HepG2 (cell line): Measurements from ENCODE around the gene COX6A2. TPM values are rescaled to one million over a fixed set of nuclear protein-coding genes. Genes with fewer than 3 reads are reported as not detected.
"Not testable (repeated sequence)": the region's sequence is repeated elsewhere in the genome, so short reads cannot be mapped to it uniquely, and the experiment has no call there.

Source experiments
- ATAC-seq: fragments of 200-7000 bp; cut with Tn5 transposase; 3 replicates; pipeline ENCODE4 v1.9.1; 2020; ENCODE audit warnings: mild to moderate bottlenecking, moderate library complexity
- BruUV-seq: library from RNA; stranded (reverse); fragments of 400-500 nt; replicated peaks from 2 replicates; lab custom pipeline; 2021; lab: Mats Ljungman, UMichigan
- CTCF ChIA-PET: fragments of 300-600 bp; formaldehyde crosslinking; extraction: SDS; loops from one replicate; lab custom pipeline; 2021; ENCODE audit warnings: low total read pairs, inconsistent platforms, low intra/inter-chr PET ratio; lab: Yijun Ruan, JAX
- POLR2A ChIA-PET: fragments of 350-600 bp; sonication (Branson Sonifier 250); formaldehyde crosslinking; loops from one replicate; lab custom pipeline; 2020; ENCODE audit warnings: antibody characterized with exemption, inconsistent platforms; lab: Yijun Ruan, JAX
- DNase-seq: peaks from one replicate; pipeline ENCODE4 v3.0.0-alpha.2; 2015; ENCODE audit warnings: low spot score
- FAIRE-seq: peaks from 3 replicates; lab custom pipeline; 2011; peaks lifted over from hg19 to GRCh38; lab: Jason Lieb, UNC
- H2AFZ ChIP-seq: one replicate; pipeline ENCODE4 v1.6.1; 2011; ENCODE audit warnings: low read length, inconsistent platforms
- H3K27ac ChIP-seq: fragments of 300-600 bp; 3 replicates; pipeline ENCODE4 v1.8.0; 2011; ENCODE audit warnings: mixed run types, mild to moderate bottlenecking, mixed read lengths, low read length, inconsistent platforms; ENCODE audit not compliant: insufficient read depth; ENCODE audit errors: extremely low read length
- H3K27me3 ChIP-seq, 2 experiments: fragments of 200-600 bp in 1 of 2; 2 replicates in 1 of 2; 3 replicates in 1 of 2; pipeline versions ENCODE4 v1.6.0 to v1.8.0; 2011; ENCODE audit warnings: low read length in 2 of 2, mild to moderate bottlenecking in 2 of 2, moderate library complexity in 2 of 2, inconsistent platforms in 1 of 2; ENCODE audit not compliant: insufficient read depth in 2 of 2, control insufficient read depth in 1 of 2
- H3K36me3 ChIP-seq, 2 experiments: fragments of 200-600 bp in 1 of 2; replicated peaks in 1 of 2; 2 replicates in 1 of 2; 3 replicates in 1 of 2; pipeline versions ENCODE4 v1.5.1 to v1.8.0; 2011; ENCODE audit warnings: low read length in 2 of 2, inconsistent platforms in 1 of 2; ENCODE audit not compliant: insufficient read depth in 2 of 2, control insufficient read depth in 1 of 2
- H3K4me1 ChIP-seq: 2 replicates; pipeline ENCODE4 v1.5.1; 2012; ENCODE audit warnings: low read length, inconsistent platforms; ENCODE audit not compliant: insufficient read depth
- H3K4me2 ChIP-seq: 2 replicates; pipeline ENCODE4 v1.6.0; 2011; ENCODE audit warnings: low read depth, low read length, inconsistent platforms
- H3K4me3 ChIP-seq, 3 experiments: fragments of 200-600 bp in 1 of 3; sonication (generic), shearing (Covaris generic) in 1 of 3; replicated peaks in 1 of 3; 2 replicates each; pipeline ENCODE4 v1.5.1; 2011 to 2016; ENCODE audit warnings: low read length in 3 of 3, inconsistent platforms in 2 of 3, low read depth in 2 of 3, mild to moderate bottlenecking in 2 of 3, control low read depth in 1 of 3, mixed read lengths in 1 of 3; ENCODE audit not compliant: insufficient read depth in 1 of 3
- H3K79me2 ChIP-seq: one replicate; pipeline ENCODE4 v1.6.1; 2011; ENCODE audit warnings: low read length, inconsistent platforms; ENCODE audit not compliant: insufficient read depth
- H3K9ac ChIP-seq: 2 replicates; pipeline ENCODE4 v1.6.0; 2011; ENCODE audit warnings: mild to moderate bottlenecking, low read depth, low read length, inconsistent platforms; ENCODE audit not compliant: insufficient read depth
- H3K9me3 ChIP-seq: 2 replicates; pipeline ENCODE4 v1.5.1; 2012; ENCODE audit warnings: mild to moderate bottlenecking, low read length
- H4K20me1 ChIP-seq: 2 replicates; pipeline ENCODE4 v1.6.0; 2011; ENCODE audit warnings: inconsistent platforms, mild to moderate bottlenecking, low read length, moderate library complexity; ENCODE audit not compliant: insufficient read depth
- KDM5A ChIP-seq: fragments of 200-600 bp; sonication (generic); IDR thresholded peaks from 2 replicates; pipeline ENCODE4 v1.7.0; 2018; ENCODE audit warnings: antibody characterized with exemption, mild to moderate bottlenecking, low read length, borderline replicate concordance
- NCOA5 ChIP-seq: sonication (generic); formaldehyde crosslinking; IDR thresholded peaks from 2 replicates; pipeline ENCODE4 v1.4.0; 2020; ENCODE audit warnings: missing genetic modification reagents
- RARA ChIP-seq: IDR thresholded peaks from 2 replicates; pipeline ENCODE4 v1.6.1; 2016; ENCODE audit warnings: missing genetic modification reagents, missing compliant biosample characterization
- RXRB ChIP-seq: IDR thresholded peaks from 2 replicates; pipeline ENCODE4 v1.6.1; 2016; ENCODE audit warnings: borderline replicate concordance, missing genetic modification reagents, missing compliant biosample characterization
- TAF15 ChIP-seq: fragments of 200-400 bp; formaldehyde crosslinking; IDR thresholded peaks from one replicate; pipeline ENCODE4 v1.6.1; 2018; ENCODE audit warnings: mild to moderate bottlenecking, low read depth, low read length; ENCODE audit not compliant: poor library complexity, severe bottlenecking
- ZNF547 ChIP-seq: sonication (generic); formaldehyde crosslinking; IDR thresholded peaks from 2 replicates; pipeline ENCODE4 v1.5.1; 2020; ENCODE audit warnings: mild to moderate bottlenecking, missing genetic modification reagents
- WGBS: methylation state at CpG from one replicate; pipeline ENCODE4 v1.1.6; 2017; ENCODE audit warnings: low lambda C conversion rate; 5-methylcytosine and 5-hydroxymethylcytosine counted together
- in situ Hi-C: cut with HindIII; loops from 2 replicates; pipeline ENCODE4 v1.10.0; 2017; ENCODE audit warnings: low pct_unique_long_range_greater_than_20kb; ENCODE audit not compliant: extremely low pct_ligation_motif_present
- intact Hi-C: fragments of 100-400 bp; cut with micrococcal nuclease; formaldehyde crosslinking; loops from one replicate; pipeline ENCODE4 v1.10.0; 2022; ENCODE audit not compliant: unreplicated experiment
- polyA plus RNA-seq, 8 experiments: library from polyadenylated mRNA; depleted of rRNA in 3 of 8; stranded (reverse) in 7 of 8; unstranded in 1 of 8; fragments of >200 nt; fragmentation: Illumina TruSeq in 4 of 8; extraction: Trizol in 4 of 8; gene quantifications; 2 replicates each; pipeline versions ENCODE4 v1.2.1 to v1.2.3, GENCODE V29; 2011 to 2016; ENCODE audit warnings: low read depth in 4 of 8, missing spikeins in 1 of 8, mixed read lengths in 1 of 8; ENCODE audit not compliant: insufficient read depth in 1 of 8
- total RNA-seq, 5 experiments: library from RNA; depleted of rRNA; stranded (reverse); fragments of >200 nt; fragmentation: Illumina TruSeq; extraction: Trizol; gene quantifications; 2 replicates each; pipeline ENCODE4 v1.2.3, GENCODE V29; 2016; ENCODE audit warnings: low read depth in 1 of 5
- TF ChIP-seq, protein P1 (sequence below): sonication (generic); formaldehyde crosslinking; IDR thresholded peaks from 2 replicates; pipeline ENCODE4 v1.4.0; 2020; ENCODE audit warnings: missing genetic modification reagents

The COX6A2 gene
- total and polyA plus RNA-seq, 2 of the 13 experiments (the other 11 are each of a cell fraction or from before 2014, with no cell fraction given), result not detected

GRCh38 chr16:31439519-31439918 is 11.4 kb upstream of the COX6A2 start (continued):
- TF ChIP-seq RARA (CRISPR knock-in tag) (no peak), KDM5A (no peak), ZNF547 (CRISPR knock-in tag) (no peak), TAF15 (no peak), RXRB (CRISPR knock-in tag) (no peak)

GRCh38 chr16:31439023-31439422 is 10.9 kb upstream of the COX6A2 start:
- 3% methylated on average over 4 of the region's 4 CpGs for whole genome bisulfite sequencing
- ATAC-seq, intact Hi-C loops, POLR2A ChIA-PET, BruUV-seq, H3K9ac ChIP-seq, H3K4me3 ChIP-seq, H3K27ac ChIP-seq, H3K4me1 ChIP-seq, FAIRE-seq, CTCF ChIA-PET, DNase-seq, H3K9me3 ChIP-seq, H3K4me2 ChIP-seq, H3K36me3 ChIP-seq, H3K79me2 ChIP-seq, H4K20me1 ChIP-seq, H2AFZ ChIP-seq: not testable (repeated sequence)
- in situ Hi-C loops, result loop anchor here (25.0 kb wide), 1 partner anchor 227 kb away; the partner anchor contains the start of genes PYCARD, PYDC1 and TRIM72
- H3K27me3 ChIP-seq, result peaks cover 1 to 19% of the 10 kb centered on the region in 2 experiments; a peak in 2 of 5 replicates

- Histone ChIP-seq H3K9me3 (no peaks in the 10 kb centered on the region), H3K79me2 (no peaks in the 10 kb centered on the region), H3K4me2 (no peak overlapping the region), H3K4me1 (peaks cover 6% of the 10 kb centered on the region; the same call in 1 of the 2 replicates), H4K20me1 (no peaks in the 10 kb centered on the region), H2AFZ (no peak overlapping the region), H3K9ac (no peak overlapping the region), H3K4me3 (no peak overlapping the region), H3K27me3 (peaks cover 1 to 19% of the 10 kb centered on the region in 2 experiments; a peak in 2 of 5 replicates), H3K36me3 (no peaks in the 10 kb centered on the region), H3K27ac (no peak overlapping the region)
- FAIRE-seq (no peak), ATAC-seq (no peak), DNase-seq (no peak)
- intact Hi-C loops (no loop called here), in situ Hi-C loops (loop anchor here (25.0 kb wide), 1 partner anchor 226 kb away; the partner anchor contains the start of genes PYCARD, PYDC1 and TRIM72)
- POLR2A ChIA-PET, result no interaction called here
- BruUV-seq, result no TSS peak
- TF ChIP-seq, protein P1, sequence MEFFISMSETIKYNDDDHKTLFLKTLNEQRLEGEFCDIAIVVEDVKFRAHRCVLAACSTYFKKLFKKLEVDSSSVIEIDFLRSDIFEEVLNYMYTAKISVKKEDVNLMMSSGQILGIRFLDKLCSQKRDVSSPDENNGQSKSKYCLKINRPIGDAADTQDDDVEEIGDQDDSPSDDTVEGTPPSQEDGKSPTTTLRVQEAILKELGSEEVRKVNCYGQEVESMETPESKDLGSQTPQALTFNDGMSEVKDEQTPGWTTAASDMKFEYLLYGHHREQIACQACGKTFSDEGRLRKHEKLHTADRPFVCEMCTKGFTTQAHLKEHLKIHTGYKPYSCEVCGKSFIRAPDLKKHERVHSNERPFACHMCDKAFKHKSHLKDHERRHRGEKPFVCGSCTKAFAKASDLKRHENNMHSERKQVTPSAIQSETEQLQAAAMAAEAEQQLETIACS (CRISPR knock-in tag), result no peak
- no peak for TF ChIP-seq NCOA5 (CRISPR knock-in tag)
- 19% methylated on average over 2 of the region's 2 CpGs for WGBS
- CTCF ChIA-PET, result no interaction called here
Observed at GRCh38 chr16:31438414-31438813, 10.3 kb upstream of the COX6A2 start.
